Measurements from ENCODE around the gene RPS25.
"Not testable (repeated sequence)": the region's sequence is repeated elsewhere in the genome, so short reads cannot be mapped to it uniquely, and the experiment has no call there.

RPS25 gene

DNA sequence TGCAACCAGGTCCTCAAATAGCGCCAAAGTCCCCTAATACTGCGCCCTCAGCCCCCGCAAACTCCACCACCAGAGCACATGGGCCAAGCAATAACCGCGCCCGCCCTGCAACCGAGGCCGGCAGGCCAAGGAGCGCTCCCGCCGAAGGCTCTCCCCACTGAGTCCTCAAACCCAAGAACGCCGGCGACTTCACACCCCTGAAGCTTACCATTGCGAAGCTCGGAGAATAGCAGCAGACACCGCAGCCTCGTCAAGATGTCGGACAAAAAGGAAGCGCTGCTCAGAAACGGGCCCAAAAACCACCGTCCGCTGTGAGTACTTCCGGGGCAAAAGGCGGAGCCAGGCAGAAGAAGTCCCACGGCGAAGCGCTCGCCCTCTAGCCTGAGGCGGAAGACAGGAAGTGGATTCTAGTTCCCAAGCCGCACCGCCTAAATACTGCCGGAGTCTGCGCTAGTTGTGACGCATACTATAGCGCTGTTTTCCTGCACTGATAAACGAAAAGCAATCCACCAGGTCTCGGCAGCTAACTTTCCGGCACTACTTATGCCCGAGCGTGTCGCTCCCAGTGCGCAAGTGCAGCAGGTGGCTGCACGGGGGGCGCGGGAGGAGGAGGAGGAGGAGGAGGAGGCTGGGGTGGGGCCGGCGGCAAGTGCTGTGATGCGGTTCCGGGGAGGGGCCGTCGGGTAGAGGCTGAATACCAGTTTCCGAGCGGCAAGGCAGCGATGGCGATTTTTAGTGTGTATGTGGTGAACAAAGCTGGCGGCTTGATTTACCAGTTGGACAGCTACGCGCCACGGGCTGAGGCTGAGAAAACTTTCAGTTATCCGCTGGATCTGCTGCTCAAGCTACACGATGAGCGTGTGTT is at the start of gene RPS25, which contains the start of gene TRAPPC4:
TSS of gene RPS25 (minus strand) at position 270 of the 865 bp plus-strand sequence. CDS start at position 211, 59 bp downstream.
TSS of gene TRAPPC4 (plus strand) at position 693 of the 865 bp plus-strand sequence. CDS start at position 723, 30 bp downstream.
- DNase-seq: peak; percentile 97

DNA sequence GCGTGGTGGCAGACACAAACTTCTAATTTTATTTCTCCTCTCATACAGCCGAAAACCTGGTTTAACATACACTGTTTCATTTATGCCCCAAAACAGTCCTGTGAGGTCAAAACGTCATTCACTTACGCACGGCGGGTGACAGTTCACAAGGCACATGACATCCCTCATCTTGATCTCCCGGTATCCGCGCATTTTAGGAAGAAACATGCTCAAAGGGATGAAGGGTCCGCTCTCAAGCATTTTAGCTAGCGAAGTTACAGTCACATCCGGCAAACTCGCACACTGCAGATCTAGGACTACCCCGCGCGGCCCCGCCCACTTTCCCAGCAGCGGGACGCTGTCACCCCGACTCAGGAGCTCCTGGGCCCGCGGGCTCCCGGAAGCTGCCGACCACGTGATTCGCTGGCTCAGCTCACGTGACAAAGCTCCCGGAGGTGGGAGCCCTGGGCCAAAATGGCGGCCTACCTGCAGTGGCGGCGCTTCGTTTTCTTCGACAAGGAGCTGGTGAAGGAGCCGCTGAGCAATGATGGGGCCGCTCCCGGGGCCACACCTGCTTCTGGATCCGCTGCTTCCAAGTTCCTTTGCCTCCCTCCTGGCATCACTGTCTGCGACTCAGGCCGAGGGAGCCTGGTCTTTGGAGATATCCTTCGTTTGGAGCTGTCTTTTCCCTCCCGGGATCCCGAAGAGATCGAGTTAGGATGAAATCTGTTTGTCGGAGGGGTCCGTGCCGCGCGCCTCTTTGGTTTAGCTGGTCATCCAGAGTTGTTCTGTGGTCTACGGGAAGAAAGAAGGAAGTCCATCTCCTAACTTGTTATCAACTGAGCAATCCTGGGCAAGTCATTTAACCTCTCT is 49.5 kb upstream of the RPS25 start, which contains the start of gene VPS11:
TSS of gene VPS11 (plus strand) at position 448 of the 852 bp plus-strand sequence. CDS start at position 454, 6 bp downstream.
- peak; percentile 92 for DNase-seq

DNA sequence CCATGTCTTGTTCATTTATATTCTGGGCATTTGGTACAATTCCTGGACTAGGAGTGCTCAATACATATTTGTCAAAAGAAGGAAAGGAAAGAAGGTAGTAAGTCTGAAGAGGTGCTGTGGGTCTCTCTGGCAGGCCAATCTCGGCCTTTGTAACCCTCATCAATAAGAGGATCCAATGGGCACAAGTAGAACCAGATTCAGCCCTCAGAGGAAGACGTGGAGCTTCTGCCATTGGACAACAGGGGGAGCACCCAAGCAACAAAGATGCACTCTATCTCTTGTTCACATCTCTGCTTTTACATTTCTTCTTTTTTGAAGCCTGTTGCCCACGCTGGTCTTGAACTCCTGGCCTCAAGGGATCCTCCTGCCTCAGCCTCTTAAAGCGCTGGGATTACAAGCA is 47.2 kb upstream of the RPS25 start:
- no peak for DNase-seq

DNA sequence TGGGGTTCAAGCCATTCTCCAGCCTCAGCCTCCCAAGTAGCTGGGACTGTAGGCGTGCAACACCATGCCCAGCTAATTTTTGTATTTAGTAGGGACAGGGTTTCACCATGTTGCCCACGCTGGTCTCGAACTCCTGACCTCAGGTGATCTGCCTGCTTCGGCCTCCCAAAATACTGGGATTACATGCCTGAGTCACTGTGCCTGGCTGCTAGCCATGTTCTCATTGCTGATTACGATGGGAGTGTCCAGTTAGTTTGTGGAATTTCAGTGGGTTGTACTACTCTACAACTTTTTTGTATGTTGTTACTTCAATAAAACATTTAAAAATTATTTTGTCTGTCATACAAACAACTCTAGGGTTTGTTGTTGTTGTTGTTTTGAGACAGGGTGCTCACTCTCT is 44.6 kb upstream of the RPS25 start:
- no peak for DNase-seq

- no peak for DNase-seq
Observed at GRCh38 chr11:119061256-119061655, 43.1 kb upstream of the RPS25 start.

DNA sequence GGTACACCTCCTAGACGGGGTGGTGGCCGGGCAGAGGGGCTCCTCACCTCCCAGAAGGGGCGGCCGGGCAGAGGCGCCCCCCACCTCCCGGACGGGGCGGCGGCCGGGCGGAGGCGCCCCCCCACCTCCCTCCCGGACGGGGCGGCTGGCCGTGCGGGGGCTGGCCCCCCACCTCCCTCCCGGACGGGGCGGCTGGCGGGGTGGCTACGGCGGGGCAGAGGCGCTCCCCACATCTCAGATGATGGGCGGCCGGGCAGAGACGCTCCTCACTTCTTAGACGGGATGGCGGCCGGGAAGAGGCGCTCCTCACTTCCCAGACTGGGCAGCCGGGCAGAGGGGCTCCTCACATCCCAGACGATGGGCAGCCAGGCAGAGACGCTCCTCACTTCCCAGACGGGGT is 41.0 kb upstream of the RPS25 start:
- not testable (repeated sequence) for DNase-seq

DNA sequence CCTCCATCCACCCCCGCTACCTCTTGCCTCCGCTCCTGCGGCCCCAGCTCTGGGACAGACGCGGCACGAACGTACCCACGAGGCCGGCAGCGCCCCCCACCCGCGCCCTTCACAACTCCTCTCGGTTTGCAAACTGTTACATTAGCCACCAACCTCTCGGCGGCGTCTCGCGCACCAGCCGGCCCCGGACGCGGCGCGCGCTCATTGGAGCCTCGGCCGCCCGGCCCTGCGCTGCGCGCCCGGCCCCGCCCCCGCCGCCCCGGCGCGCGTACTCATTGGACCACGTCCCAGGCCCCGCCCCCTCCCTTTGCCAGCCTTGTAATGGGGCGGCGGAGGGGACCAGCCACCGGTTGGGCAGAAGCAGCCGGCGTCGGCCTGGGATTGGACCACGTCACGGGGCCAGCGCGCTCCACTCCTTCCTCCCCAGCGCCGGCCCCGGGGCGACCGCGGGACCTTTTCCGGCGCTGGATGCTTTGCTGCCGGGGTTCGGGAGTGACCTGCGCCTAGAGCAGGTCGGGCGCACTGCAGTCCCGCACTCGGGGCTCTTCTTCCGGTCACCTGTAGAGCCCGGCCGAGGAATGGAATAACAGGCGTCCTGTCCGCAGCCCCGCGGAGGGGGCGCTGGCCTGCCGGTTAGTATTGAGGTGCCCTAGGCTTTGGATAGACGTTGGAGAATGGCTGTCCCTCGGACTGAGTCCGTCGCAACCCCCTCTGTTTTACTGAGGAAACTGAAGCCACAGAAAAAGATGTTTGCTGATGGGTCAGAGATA is 39.0 kb upstream of the RPS25 start, which contains the start of gene HYOU1:
TSS of gene HYOU1 (minus strand) at position 206 of the 770 bp plus-strand sequence. CDS start 1,045 bp downstream, outside the sequence.
- peak; percentile 96 for DNase-seq

- peak; percentile 45 for DNase-seq
Observed at GRCh38 chr11:119056421-119056999, 38.4 kb upstream of the RPS25 start.

- DNase-seq: no peak
Observed at GRCh38 chr11:119055901-119056300, 37.8 kb upstream of the RPS25 start.

- no peak for DNase-seq
Observed at GRCh38 chr11:119054418-119054817, 36.3 kb upstream of the RPS25 start.

DNA sequence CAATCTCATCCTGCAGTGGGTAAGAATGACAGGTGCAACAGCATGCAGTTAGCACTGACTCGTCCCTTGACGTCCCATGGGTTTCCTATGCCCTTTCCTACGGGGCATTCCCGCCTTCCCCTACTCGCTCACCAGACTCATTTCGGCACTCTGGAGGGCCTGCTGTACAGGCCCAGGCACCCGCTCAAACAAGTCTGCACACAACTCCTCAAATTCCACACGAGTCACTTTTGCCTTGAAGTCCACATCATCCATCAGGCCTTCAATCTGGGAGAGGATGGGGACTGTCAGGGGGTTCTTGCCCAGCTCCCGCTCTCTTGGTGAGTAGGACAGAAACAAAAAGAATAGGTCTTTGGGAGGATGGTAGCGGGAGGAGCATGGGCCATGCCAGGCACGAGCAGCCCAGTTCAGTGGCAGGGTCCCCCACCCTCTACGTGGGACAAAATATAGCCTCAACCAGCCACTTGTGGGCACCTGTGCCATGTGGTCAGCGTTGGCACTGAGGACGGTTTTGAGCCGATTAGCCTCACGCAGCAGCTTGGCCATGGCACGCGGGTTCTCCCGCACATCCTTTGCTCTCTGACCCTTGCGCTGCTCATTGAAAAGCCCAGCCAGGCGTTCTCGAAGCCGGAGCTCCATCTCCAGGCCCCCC is 34.1 kb upstream of the RPS25 start:
- no peak for DNase-seq

GRCh38 chr11:119051440-119052162 is 33.5 kb upstream of the RPS25 start:
- no peak for DNase-seq

GRCh38 chr11:119049081-119049480 is 30.9 kb upstream of the RPS25 start:
- no peak for DNase-seq

GRCh38 chr11:119048644-119049043 is 30.5 kb upstream of the RPS25 start:
- DNase-seq: no peak

- no peak for DNase-seq
Observed at GRCh38 chr11:119047205-119047604, 29.1 kb upstream of the RPS25 start.

- DNase-seq: no peak
Observed at GRCh38 chr11:119046489-119046888, 28.3 kb upstream of the RPS25 start.

GRCh38 chr11:119044708-119045107 is 26.6 kb upstream of the RPS25 start:
- DNase-seq: no peak

- DNase-seq: no peak
Observed at GRCh38 chr11:119042927-119043326, 24.8 kb upstream of the RPS25 start.

- DNase-seq: no peak
Observed at GRCh38 chr11:119041821-119042514, 23.8 kb upstream of the RPS25 start.

DNA sequence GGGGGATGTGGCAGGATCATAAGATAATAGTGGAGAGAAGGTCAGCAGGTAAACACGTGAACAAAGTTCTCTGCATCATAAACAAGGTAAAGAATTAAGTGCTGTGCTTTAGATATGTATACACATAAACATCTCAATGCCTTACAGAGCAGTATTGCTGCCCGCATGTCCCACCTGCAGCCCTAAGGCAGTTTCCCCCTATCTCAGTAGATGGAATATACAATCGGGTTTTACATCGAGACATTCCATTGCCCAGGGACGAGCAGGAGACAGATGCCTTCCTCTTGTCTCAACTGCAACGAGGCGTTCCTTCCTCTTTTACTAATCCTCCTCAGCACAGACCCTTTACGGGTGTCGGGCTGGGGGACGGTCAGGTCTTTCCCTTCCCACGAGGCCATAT is 21.3 kb upstream of the RPS25 start:
- not testable (repeated sequence) for DNase-seq

All from NCI-H1092 (cell line).